HCT116 (cell line): Measurements from ENCODE around the gene OR5H14.
"Not testable (repeated sequence)": the region's sequence is repeated elsewhere in the genome, so short reads cannot be mapped to it uniquely, and the experiment has no call there.

Source experiments
- EGR1 ChIP-seq: IDR thresholded peaks from 2 replicates; pipeline ENCODE4 v1.6.1; 2012; ENCODE audit warnings: low read depth
- EZH2 ChIP-seq: fragments of 200-600 bp; sonication (generic); IDR thresholded peaks from 2 replicates; pipeline ENCODE4 v1.6.1; 2017; ENCODE audit warnings: antibody characterized with exemption, mixed run types
- EZH2phosphoT487 ChIP-seq: fragments of 200-600 bp; IDR thresholded peaks from 2 replicates; pipeline ENCODE4 v1.6.1; 2018; ENCODE audit warnings: antibody characterized with exemption, borderline replicate concordance
- POLR2A ChIP-seq: IDR thresholded peaks from 2 replicates; pipeline ENCODE4 v1.7.0; 2011; ENCODE audit warnings: borderline replicate concordance; ENCODE audit not compliant: insufficient read depth, insufficient read length; ENCODE audit errors: extremely low read depth
- POLR2AphosphoS5 ChIP-seq: IDR thresholded peaks from 2 replicates; pipeline ENCODE4 v1.6.1; 2011; ENCODE audit warnings: mild to moderate bottlenecking, low read depth, low read length, moderate library complexity
- RAD21 ChIP-seq: IDR thresholded peaks from 2 replicates; pipeline ENCODE4 v1.6.1; 2012; ENCODE audit warnings: low read depth, mild to moderate bottlenecking
- SIN3A ChIP-seq: IDR thresholded peaks from 2 replicates; pipeline ENCODE4 v1.6.1; 2012; ENCODE audit warnings: low read depth
- SP1 ChIP-seq: IDR thresholded peaks from 2 replicates; pipeline ENCODE4 v1.6.1; 2012; ENCODE audit warnings: low read depth
- TCF7L2 ChIP-seq: IDR thresholded peaks from 2 replicates; pipeline ENCODE4 v1.7.0; 2011; ENCODE audit warnings: borderline replicate concordance, inconsistent platforms; ENCODE audit not compliant: insufficient read depth, insufficient read length; ENCODE audit errors: extremely low read depth
- YY1 ChIP-seq: IDR thresholded peaks from 2 replicates; pipeline ENCODE4 v1.6.1; 2011; ENCODE audit warnings: low read length, low read depth, moderate library complexity, mild to moderate bottlenecking; ENCODE audit not compliant: insufficient replicate concordance; ENCODE audit errors: extremely low read depth
- TF ChIP-seq, protein P1 (sequence below), 3 experiments: fragments of 200-600 bp in 1 of 3; sonication (generic) in 1 of 3; IDR thresholded peaks in 2 of 3; conservative IDR thresholded peaks in 1 of 3; 2 replicates each; pipeline ENCODE4 v1.5.1; 2012 to 2017; ENCODE audit warnings: low read depth in 2 of 3, low read length in 2 of 3, antibody characterized with exemption in 1 of 3, borderline replicate concordance in 1 of 3, control low read depth in 1 of 3, mild to moderate bottlenecking in 1 of 3, mixed read lengths in 1 of 3, mixed run types in 1 of 3, moderate library complexity in 1 of 3; ENCODE audit not compliant: insufficient read depth in 1 of 3
- TF ChIP-seq, protein P2 (sequence below): IDR thresholded peaks from 2 replicates; pipeline ENCODE4 v1.6.1; 2012; ENCODE audit warnings: low read depth
- TF ChIP-seq, protein P3 (sequence below): IDR thresholded peaks from 2 replicates; pipeline ENCODE4 v1.6.1; 2012
- TF ChIP-seq, protein P4 (sequence below): IDR thresholded peaks from 2 replicates; pipeline ENCODE4 v1.6.1; 2012

DNA sequence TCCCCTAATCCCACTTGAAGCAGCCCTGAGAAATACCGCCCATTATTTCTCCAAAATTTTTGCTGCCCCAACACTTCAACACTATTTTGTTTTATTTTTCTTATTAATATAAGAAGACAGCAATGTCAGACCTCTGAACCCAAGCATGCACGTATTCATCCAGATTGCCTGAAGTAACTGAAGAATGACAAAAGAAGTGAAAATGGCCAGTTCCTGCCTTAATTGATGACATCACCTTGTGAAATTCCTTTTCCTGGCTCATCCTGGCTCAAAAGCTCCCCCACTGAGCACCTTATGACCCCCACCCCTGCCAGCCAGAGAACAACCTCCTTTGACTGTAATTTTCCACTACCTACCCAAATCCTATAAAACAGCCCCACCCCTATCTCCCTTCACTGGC is 49.0 kb downstream of the OR5H14 start:
- TF ChIP-seq, protein P1, sequence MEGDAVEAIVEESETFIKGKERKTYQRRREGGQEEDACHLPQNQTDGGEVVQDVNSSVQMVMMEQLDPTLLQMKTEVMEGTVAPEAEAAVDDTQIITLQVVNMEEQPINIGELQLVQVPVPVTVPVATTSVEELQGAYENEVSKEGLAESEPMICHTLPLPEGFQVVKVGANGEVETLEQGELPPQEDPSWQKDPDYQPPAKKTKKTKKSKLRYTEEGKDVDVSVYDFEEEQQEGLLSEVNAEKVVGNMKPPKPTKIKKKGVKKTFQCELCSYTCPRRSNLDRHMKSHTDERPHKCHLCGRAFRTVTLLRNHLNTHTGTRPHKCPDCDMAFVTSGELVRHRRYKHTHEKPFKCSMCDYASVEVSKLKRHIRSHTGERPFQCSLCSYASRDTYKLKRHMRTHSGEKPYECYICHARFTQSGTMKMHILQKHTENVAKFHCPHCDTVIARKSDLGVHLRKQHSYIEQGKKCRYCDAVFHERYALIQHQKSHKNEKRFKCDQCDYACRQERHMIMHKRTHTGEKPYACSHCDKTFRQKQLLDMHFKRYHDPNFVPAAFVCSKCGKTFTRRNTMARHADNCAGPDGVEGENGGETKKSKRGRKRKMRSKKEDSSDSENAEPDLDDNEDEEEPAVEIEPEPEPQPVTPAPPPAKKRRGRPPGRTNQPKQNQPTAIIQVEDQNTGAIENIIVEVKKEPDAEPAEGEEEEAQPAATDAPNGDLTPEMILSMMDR (IDR thresholded peaks at IDR 0.05 in 2 of 3, conservative IDR thresholded peaks at IDR 0.05 in 1 of 3; ENCODE audit: borderline replicate concordance in 1 of 3, insufficient read depth in 1 of 3, low read depth in 2 of 3, low read length in 2 of 3): not testable (repeated sequence)
- TF ChIP-seq, protein P2, sequence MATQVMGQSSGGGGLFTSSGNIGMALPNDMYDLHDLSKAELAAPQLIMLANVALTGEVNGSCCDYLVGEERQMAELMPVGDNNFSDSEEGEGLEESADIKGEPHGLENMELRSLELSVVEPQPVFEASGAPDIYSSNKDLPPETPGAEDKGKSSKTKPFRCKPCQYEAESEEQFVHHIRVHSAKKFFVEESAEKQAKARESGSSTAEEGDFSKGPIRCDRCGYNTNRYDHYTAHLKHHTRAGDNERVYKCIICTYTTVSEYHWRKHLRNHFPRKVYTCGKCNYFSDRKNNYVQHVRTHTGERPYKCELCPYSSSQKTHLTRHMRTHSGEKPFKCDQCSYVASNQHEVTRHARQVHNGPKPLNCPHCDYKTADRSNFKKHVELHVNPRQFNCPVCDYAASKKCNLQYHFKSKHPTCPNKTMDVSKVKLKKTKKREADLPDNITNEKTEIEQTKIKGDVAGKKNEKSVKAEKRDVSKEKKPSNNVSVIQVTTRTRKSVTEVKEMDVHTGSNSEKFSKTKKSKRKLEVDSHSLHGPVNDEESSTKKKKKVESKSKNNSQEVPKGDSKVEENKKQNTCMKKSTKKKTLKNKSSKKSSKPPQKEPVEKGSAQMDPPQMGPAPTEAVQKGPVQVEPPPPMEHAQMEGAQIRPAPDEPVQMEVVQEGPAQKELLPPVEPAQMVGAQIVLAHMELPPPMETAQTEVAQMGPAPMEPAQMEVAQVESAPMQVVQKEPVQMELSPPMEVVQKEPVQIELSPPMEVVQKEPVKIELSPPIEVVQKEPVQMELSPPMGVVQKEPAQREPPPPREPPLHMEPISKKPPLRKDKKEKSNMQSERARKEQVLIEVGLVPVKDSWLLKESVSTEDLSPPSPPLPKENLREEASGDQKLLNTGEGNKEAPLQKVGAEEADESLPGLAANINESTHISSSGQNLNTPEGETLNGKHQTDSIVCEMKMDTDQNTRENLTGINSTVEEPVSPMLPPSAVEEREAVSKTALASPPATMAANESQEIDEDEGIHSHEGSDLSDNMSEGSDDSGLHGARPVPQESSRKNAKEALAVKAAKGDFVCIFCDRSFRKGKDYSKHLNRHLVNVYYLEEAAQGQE: not testable (repeated sequence)
- TF ChIP-seq EGR1, EZH2phosphoT487, POLR2AphosphoS5, POLR2A, SIN3A, EZH2, RAD21, TCF7L2, SP1, YY1: not testable (repeated sequence)
- TF ChIP-seq, protein P3, sequence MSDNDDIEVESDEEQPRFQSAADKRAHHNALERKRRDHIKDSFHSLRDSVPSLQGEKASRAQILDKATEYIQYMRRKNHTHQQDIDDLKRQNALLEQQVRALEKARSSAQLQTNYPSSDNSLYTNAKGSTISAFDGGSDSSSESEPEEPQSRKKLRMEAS: not testable (repeated sequence)
- TF ChIP-seq, protein P4, sequence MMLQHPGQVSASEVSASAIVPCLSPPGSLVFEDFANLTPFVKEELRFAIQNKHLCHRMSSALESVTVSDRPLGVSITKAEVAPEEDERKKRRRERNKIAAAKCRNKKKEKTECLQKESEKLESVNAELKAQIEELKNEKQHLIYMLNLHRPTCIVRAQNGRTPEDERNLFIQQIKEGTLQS: not testable (repeated sequence)
